ENCODE data around the gene RXFP2.

RXFP2 gene

GRCh38 chr13:31769575-31769974 is 30.2 kb downstream of the RXFP2 start:
- no peak for DNase-seq

DNA sequence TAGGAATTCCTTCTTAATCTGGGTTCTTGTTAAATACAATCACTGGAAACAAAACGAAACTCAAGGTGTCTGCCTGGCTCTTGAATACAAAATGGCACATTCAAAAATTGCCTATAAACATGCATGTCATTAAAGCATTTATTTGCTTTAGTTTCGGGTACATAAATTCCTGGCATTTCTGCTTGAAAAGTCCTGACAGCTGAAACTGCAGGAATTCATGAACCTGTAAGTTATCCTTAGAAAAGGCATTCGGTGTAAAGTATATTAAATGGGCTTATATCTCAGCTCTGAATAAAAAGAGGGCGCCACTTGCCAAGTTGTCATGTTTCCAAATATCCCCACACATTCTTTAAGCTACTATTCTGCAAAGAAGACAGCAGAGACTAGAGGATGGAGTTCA is 32.9 kb downstream of the RXFP2 start:
- DNase-seq: no peak

- no peak for DNase-seq
Measured at GRCh38 chr13:31773538-31773937, 34.2 kb downstream of the RXFP2 start.

GRCh38 chr13:31774186-31774750 is 34.9 kb downstream of the RXFP2 start:
- DNase-seq: no peak

DNA sequence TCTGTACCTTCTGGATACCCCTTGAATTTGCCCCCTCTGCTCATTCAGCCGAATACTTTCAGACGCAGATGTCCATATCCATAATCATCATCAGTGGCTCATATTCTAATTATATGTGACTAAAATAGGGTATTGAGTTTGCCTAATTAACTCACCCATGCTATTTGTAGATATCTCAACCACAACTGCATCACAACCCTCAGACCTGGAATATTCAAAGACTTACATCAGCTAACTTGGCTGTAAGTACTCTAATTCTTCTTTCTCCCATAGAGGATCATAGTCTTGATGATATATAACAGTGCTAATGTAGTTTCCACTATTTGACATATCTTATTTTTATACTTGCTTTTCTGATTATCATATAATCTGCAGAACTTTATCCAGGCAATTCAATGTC is 35.8 kb downstream of the RXFP2 start:
- no peak for DNase-seq

DNA sequence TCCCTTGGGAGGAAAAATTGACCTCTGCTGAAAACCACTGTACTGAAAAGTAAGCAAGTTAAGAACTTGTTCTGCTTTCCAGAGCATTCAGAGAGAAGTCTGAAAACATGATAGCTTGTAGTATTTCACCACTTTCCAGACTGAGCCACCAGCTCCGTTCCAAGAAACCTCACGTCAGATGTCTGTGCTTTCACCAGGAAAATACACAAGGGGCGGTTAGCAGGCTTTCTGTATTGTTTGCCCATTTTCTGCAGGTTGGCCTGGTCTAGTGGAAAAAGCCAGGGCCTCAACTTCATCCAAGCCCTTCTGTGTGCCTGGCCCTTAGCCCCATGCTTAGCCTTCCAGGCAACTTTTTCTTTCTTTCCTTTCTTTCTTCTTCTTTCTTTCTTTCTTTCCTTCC is 36.4 kb downstream of the RXFP2 start:
- DNase-seq: peak; percentile 86

- no peak for DNase-seq
Measured at GRCh38 chr13:31781064-31781463, 41.7 kb downstream of the RXFP2 start.

DNA sequence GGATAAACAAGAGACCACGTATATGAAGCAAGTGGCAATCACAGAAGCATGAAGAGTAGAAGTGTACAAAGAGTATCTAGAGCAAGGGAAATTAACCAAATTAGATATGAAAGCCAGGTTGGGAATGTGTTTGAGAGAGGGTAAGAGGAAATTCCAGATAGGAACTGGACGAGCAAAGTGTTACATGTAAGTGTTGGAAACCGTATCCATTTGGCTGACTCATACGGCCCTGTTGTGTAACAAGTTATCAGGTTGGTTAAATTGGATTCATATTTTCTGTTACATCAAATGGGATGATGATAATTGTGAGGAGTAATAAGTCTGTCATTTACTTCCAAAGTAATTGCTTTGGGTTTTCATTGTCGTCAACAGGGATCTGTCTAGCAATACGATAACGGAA is 46.7 kb downstream of the RXFP2 start:
- no peak for DNase-seq

DNA sequence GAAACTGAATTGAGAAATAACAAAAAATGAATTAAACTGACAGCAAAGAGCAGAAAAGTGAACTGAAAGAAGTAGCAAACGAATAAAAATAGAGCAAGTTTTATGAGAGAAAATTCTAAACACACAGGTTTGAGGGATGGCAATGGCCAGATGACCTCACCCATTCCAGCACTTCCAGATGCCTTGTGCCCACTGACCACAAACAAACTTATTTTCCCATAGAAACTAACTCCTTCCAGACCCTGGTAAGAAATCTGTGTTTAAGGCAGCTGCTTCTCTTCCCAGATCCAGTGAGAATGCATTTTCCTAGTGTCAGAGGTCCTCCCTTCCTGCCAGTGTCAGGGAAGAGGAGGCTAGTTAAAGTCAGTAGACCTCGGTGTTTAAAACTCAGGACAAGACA is 51.7 kb downstream of the RXFP2 start:
- DNase-seq: no peak

DNA sequence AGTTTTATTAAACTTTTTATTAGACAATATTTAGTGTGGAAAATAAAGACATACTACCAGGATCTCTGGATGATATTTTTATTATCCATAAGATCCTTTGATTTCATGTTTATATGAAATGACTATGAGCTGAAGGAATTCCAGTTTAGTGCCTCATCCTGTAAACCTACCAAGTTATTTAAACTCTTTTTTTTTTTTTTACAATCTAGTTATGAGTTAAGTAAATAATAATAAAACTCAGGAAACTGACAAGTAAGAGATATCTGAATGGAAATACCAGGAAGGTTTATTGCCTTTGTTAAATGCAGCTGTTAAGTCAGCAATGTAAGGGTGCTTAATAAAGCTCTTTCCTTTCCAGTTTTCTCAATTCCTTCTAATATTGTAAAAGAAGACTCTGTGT is 53.9 kb downstream of the RXFP2 start:
- no peak for DNase-seq

GRCh38 chr13:31794452-31794851 is 55.1 kb downstream of the RXFP2 start:
- no peak for DNase-seq

DNA sequence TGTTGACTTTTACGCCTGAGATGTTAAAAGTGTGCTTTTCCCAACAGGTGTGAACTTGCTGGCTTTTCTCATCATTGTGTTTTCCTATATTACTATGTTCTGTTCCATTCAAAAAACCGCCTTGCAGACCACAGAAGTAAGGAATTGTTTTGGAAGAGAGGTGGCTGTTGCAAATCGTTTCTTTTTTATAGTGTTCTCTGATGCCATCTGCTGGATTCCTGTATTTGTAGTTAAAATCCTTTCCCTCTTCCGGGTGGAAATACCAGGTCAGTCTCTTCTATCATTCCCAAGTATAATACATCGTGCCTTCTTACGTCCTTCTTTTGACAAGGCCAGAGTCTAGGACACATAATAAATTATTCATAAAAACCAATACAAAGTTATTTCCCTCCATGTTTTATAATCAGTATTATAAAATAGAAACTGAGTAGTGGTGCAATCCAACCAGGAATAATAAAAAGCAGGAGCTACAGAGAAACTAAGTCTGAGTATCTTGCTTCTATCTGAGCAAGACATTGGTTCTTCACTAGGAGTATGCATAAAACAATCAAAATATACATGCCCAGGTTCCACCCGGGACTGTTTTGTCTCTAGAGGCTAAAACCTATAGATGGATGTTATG is 57.9 kb downstream of the RXFP2 start:
- DNase-seq: no peak

DNA sequence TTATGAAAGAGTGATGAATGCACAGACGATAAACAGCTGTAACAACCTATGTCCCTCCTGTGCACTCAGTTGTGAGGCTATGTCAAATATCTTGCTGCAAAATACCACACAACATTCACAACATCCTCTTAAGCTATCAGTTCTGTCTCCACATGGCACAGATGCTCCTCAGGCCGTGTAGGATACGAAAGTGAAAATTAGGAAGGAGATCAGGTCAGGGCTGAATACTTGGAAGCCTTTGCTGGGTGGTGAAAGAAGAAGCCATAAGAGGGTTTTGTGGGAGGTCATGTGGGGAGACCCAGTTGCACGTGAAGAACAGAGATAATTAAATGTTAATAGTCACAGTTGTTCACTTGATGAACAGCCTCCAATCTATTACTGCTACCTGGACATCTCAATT is 58.9 kb downstream of the RXFP2 start:
- no peak for DNase-seq

DNA sequence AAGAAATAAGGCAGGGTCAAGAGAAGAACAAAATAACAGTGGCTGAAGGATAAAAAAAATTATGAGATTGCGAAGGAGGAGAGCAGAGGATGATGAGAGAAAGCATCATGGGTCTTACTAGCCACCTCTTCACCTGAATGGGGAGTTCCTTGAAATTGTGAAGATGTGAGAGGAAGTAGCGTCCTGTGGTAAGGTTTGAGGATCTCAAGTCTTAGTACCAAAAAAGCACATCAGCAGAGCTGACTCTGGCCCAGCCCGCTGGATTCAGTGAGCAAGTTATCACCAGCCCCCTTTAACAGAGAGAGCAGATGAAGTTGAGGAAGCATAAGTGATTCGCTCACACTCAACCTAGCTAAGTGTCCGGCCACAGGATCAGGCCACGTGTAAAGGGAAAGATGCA is 61.8 kb downstream of the RXFP2 start:
- DNase-seq: no peak

DNA sequence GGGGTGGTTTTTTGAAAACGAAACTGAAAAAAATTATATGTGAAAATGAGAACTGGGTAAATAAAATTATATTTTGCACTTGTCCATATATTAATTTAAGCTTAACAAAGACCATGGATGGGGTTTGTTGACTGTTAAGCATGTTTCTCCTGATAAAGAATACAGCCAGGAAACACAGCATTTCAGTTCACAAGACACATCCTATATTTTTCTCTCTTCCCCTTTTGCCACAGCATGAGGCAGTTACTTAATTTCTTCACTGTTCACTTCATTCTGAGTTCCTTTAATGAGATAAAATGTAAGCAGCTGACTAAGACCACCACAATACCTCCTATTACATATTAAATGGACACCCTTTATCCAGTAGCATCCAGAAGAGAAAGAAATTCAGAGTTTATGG is 64.0 kb downstream of the RXFP2 start:
- DNase-seq: no peak

DNA sequence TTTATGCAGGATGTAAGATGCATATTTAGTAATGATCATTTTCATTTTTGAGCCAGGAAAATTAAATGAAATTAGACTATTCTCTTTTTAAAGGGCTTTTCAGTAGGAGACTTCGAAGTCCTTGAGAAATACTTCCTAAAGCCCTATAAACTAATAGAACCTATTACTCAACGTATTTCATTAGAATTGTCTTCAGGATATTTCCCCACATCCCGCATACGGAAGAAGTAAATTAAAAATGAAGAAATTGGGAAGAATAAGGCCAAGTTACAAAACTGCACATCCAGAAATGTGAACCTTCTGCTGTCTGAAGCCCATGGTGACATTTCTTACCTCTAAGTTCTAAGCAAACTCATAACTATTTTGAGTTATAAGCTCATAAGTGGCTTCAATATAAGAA is 66.5 kb downstream of the RXFP2 start:
- no peak for DNase-seq

DNA sequence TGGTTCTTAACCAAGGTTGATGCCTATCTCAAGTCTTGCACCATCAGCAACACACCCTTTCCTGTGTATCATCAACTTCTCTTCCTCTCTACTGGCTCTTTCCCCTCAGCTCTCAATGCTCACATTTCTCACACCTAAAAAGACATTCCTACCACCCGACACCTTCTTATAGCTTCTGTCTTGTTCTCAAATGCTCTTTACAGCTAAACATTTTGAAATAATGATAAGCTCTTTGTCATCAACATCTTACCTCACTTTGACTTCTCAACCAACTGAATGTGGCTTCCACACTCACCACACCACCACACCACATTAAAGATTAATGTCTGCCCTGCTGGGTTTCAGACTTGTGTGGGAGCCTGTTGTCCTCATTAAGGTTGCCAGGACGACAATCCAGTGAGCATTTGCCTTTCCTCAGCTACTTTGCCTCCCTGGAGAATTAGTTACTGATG is 67.8 kb downstream of the RXFP2 start:
- DNase-seq: no peak

- DNase-seq: no peak
Measured at GRCh38 chr13:31814536-31814935, 75.2 kb downstream of the RXFP2 start.

- no peak for DNase-seq
Measured at GRCh38 chr13:31815361-31816144, 76.2 kb downstream of the RXFP2 start.

DNA sequence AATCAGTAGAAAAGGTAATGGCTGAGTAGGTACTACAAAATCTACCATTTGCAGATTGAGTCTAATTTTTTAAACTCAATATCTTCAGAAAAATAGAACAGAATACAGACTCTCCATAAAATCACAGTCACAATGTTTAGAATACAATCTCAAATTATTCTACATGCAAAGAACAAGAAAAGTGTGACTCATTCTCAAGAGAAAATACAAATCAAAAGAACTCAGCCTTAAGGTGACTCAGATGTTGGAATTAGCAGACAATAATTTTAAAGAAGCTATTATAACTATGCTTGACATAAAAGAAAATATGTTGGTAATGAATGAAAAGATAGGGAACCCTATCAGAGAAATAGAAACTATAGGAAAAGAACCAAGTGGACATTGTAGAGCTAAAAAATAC is 78.9 kb downstream of the RXFP2 start:
- DNase-seq: no peak

DNA sequence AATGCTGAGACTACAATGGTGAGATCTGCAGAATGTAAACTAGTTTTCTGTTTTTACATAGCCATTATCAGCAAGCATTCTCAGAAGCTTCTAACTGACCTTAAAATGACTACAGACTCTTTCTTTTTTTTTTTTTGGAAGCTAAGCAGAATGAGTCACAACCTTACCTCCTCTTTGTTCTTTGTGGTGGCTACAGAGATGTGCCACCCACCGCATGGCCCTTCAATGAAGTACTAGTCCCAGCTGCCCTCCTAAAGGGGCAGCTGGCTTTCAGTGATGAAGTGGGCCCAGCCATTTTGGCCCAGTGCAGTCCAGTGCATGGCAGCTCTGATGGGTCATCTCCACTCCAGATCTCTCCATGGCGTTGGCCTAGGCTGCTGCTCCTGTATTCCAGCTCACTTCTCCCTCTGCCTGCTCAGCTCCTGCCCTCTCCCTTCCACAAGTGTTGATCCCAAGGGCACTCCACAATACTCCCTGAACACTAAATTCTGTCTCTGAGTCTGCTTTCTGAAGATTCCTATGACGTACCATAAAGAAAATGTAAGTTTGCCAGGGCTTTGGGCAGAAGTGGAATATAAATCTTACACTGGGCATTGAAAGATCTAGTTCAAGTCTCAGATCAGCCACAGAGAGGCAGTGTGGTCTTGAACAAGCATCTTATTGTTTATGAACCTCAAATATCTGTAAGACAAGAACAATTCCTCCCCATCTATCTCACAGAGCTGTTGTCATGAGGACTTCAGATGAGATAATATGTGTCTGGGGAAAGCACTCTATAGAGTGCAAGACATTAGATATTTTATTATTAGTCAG is 85.6 kb downstream of the RXFP2 start:
- DNase-seq: no peak

DNA sequence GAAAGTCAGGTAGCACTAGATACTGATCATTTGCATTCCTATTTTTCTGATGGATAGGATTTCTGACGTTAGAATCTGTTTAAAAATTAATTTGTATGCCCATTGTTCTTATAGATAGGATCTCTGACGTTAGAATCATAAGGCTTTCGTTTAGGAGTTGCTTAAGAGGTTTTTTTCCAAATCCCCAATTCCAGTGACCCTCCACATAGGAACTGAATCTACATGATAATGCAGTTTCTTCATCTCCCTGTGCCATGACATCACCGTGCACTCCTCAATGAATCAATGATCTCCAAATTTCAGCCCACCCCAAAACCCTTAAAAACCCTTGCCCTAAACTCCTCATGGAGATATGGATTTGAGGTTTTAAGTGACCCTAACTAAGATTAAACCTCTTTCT is 87.2 kb downstream of the RXFP2 start:
- no peak for DNase-seq

DNA sequence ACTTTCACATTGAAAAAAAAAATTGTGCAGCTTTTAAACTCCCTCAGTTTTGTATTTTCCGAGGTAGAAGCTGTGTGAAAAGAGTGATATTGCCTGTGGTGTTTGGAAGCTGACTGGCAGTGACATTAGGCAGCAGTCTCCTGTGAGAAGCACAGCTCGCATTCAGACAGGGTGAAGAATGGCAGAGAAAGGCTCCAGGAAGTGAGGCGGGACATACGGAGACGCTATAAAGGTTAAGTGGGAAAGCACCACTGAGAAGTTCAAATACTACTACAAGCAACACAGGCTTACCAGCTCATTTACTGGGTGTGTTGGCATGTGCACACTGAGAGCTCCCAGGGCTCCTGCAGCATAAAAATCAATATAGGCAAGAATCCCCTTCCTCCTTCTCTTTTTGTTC is 88.4 kb downstream of the RXFP2 start:
- DNase-seq: no peak

DNA sequence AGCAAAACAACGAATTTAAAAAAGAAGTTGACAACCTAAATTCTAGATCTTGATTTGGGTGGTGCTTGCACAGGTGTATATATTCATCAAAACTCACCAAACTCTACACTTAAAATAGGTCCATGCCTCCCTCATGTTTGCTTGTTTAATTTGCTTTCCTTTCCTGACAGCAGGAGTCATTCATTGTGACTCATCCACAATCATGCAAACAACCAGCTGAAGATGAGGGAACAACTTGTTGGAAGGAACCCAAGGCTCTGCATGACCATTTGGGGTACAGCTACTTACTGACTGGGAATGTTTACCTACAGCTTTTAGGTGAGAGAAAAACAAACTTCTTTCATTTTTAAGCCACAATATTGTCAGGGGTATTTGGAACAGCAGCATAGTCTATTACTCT is 96.6 kb downstream of the RXFP2 start:
- DNase-seq: no peak
